A549 (cell line): Measurements from ENCODE around the gene MTARC1. TPM values are rescaled to one million over a fixed set of nuclear protein-coding genes. Genes with fewer than 3 reads are reported as not detected.

ENCODE experiments used
- ATAC-seq, 2 experiments: fragments of 200-7000 bp in 1 of 2; fragments of >200 bp in 1 of 2; cut with Nextera tagmentation in 1 of 2; cut with Tn5 transposase in 1 of 2; 3 replicates each; pipeline versions ENCODE4 v1.8.0 to v1.9.1; 2018 to 2020; ENCODE audit warnings: mild to moderate bottlenecking in 1 of 2, moderate library complexity in 1 of 2
- CTCF ChIA-PET: fragments of 300-600 bp; sonication (Branson Sonifier 250); formaldehyde crosslinking; extraction: SDS; loops from one replicate; lab custom pipeline; 2021; ENCODE audit warnings: antibody characterized with exemption, inconsistent platforms; lab: Yijun Ruan, JAX
- POLR2A ChIA-PET: fragments of 350-600 bp; formaldehyde crosslinking; extraction: SDS; loops from one replicate; lab custom pipeline; 2021; ENCODE audit warnings: antibody characterized with exemption, inconsistent platforms; lab: Yijun Ruan, JAX
- DNase-seq, 2 experiments: peaks; one replicate each; pipeline versions ENCODE4 v3.0.0 to v3.0.0-alpha.2; 2011 to 2016; ENCODE audit warnings: low read depth in 1 of 2, low spot score in 1 of 2
- FAIRE-seq: peaks from 2 replicates; lab custom pipeline; 2011; peaks lifted over from hg19 to GRCh38; lab: Jason Lieb, UNC
- H3K27ac ChIP-seq, 2 experiments: fragments of >200 bp; sonication (Bioruptor Twin); formaldehyde crosslinking; 3 replicates each; pipeline ENCODE4 v1.5.1; 2016 to 2017
- H3K4me1 ChIP-seq: fragments of >200 bp; sonication (Bioruptor Twin); formaldehyde crosslinking; 3 replicates; pipeline ENCODE4 v1.6.1; 2016
- H3K4me2 ChIP-seq: fragments of >200 bp; sonication (Bioruptor Twin); formaldehyde crosslinking; 3 replicates; pipeline ENCODE4 v1.6.1; 2016
- H3K4me3 ChIP-seq: fragments of >200 bp; sonication (Bioruptor Twin); formaldehyde crosslinking; 3 replicates; pipeline ENCODE4 v1.5.1; 2016
- H3K9me3 ChIP-seq: fragments of >200 bp; sonication (Bioruptor Twin); formaldehyde crosslinking; 3 replicates; pipeline ENCODE4 v1.6.1; 2016
- BHLHE40 ChIP-seq: IDR thresholded peaks from 2 replicates; pipeline ENCODE4 v1.6.1; 2012; ENCODE audit warnings: low read depth, low read length, inconsistent platforms
- CHD4 ChIP-seq: fragments of 200-600 bp; sonication (generic); IDR thresholded peaks from 2 replicates; pipeline ENCODE4 v1.6.1; 2016; ENCODE audit warnings: antibody characterized with exemption, mild to moderate bottlenecking, borderline replicate concordance
- FOSB ChIP-seq: fragments of 250-450 bp; sonication (Bioruptor Pico); IDR thresholded peaks from 2 replicates; pipeline ENCODE4 v1.5.0; 2020; ENCODE audit warnings: mild to moderate bottlenecking, moderate library complexity
- FOXS1 ChIP-seq: fragments of 250-450 bp; sonication (Bioruptor Pico); IDR thresholded peaks from 2 replicates; pipeline ENCODE4 v1.5.0; 2020; ENCODE audit warnings: mild to moderate bottlenecking, moderate library complexity
- KDM5A ChIP-seq: fragments of 200-600 bp; sonication (generic); IDR thresholded peaks from 2 replicates; pipeline ENCODE4 v1.6.1; 2016; ENCODE audit warnings: antibody characterized with exemption, mild to moderate bottlenecking
- MAZ ChIP-seq: fragments of 150-350 bp; IDR thresholded peaks from 2 replicates; pipeline ENCODE4 v1.6.1; 2014; ENCODE audit warnings: antibody characterized with exemption, low read depth, low read length, borderline replicate concordance
- NPAS2 ChIP-seq: fragments of 250-450 bp; sonication (Bioruptor Pico); IDR thresholded peaks from 2 replicates; pipeline ENCODE4 v1.8.0; 2022; ENCODE audit warnings: mild to moderate bottlenecking, moderate library complexity, borderline replicate concordance
- NR3C1 ChIP-seq: fragments of >200 bp; sonication (Bioruptor Twin); formaldehyde crosslinking; IDR thresholded peaks from 3 replicates; pipeline ENCODE4 v1.6.1; 2017
- PHF8 ChIP-seq: fragments of 200-600 bp; sonication (generic); IDR thresholded peaks from 2 replicates; pipeline ENCODE4 v1.6.1; 2016; ENCODE audit warnings: low read depth, mild to moderate bottlenecking, antibody characterized with exemption, moderate library complexity, borderline replicate concordance
- POLR2AphosphoS2 ChIP-seq: conservative IDR thresholded peaks from 2 replicates; pipeline ENCODE4 v1.6.1; 2012; ENCODE audit warnings: low read length, improper control_type of control experiment, inconsistent platforms
- RAD21 ChIP-seq, 2 experiments: fragments of >200 bp in 1 of 2; sonication (Bioruptor Twin) in 1 of 2; formaldehyde crosslinking in 1 of 2; IDR thresholded peaks in 1 of 2; conservative IDR thresholded peaks in 1 of 2; 2 replicates in 1 of 2; 3 replicates in 1 of 2; pipeline ENCODE4 v1.6.1; 2012 to 2018; ENCODE audit warnings: inconsistent platforms in 1 of 2
- RARB ChIP-seq: fragments of 250-450 bp; sonication (Bioruptor Pico); IDR thresholded peaks from 2 replicates; pipeline ENCODE4 v1.8.0; 2021; ENCODE audit warnings: mild to moderate bottlenecking, moderate library complexity
- REST ChIP-seq: fragments of 200-600 bp; sonication (generic); IDR thresholded peaks from 2 replicates; pipeline ENCODE4 v1.6.1; 2016; ENCODE audit warnings: antibody characterized with exemption, mild to moderate bottlenecking, moderate library complexity
- SREBF2 ChIP-seq: fragments of 450-650 bp; IDR thresholded peaks from 2 replicates; pipeline ENCODE4 v1.6.1; 2014; ENCODE audit warnings: mild to moderate bottlenecking, moderate library complexity
- TFCP2L1 ChIP-seq: fragments of 250-450 bp; sonication (Bioruptor Pico); IDR thresholded peaks from 2 replicates; pipeline ENCODE4 v1.5.0; 2021; ENCODE audit warnings: mild to moderate bottlenecking
- TP53 ChIP-seq: fragments of 250-450 bp; sonication (Bioruptor Pico); IDR thresholded peaks from 2 replicates; pipeline ENCODE4 v1.5.0; 2021; ENCODE audit warnings: mild to moderate bottlenecking, moderate library complexity
- WGBS: methylation state at CpG from one replicate; pipeline ENCODE4 v1.1.6; 2017; ENCODE audit errors: missing lambda C conversion rate; 5-methylcytosine and 5-hydroxymethylcytosine counted together
- polyA plus RNA-seq, 4 experiments: library from polyadenylated mRNA; depleted of rRNA in 3 of 4; stranded (reverse); fragments of >200 nt; fragmentation: RNase III in 1 of 4; extraction: RNeasy Plus Mini Kit Qiagen cat#74134 plus additional on column Dnase treatment in 1 of 4; gene quantifications; 2 replicates in 3 of 4; 3 replicates in 1 of 4; pipeline ENCODE4 v1.2.3, GENCODE V29; 2011 to 2017

Gene MTARC1
- polyA plus RNA-seq, 2 of the 4 experiments (the other 2 are of a cell fraction): 9.5 to 10.1 TPM

GRCh38 chr1:220807726-220808125, 21.0 kb downstream of the MTARC1 start:
- Histone ChIP-seq H3K4me1 (no peaks in the 10 kb centered on the region), H3K9me3 (no peaks in the 10 kb centered on the region), H3K4me2 (no peak overlapping the region), H3K27ac (no peak overlapping the region), H3K4me3 (no peak overlapping the region)
- WGBS: 79% methylated on average over 6 of the region's 6 CpGs
- FAIRE-seq (no peak), DNase-seq (no peak), ATAC-seq (no peak)
- ChIA-PET POLR2A (no interaction called here), CTCF (interaction anchor here (0.8 to 1.9 kb wide), 5 partner anchors 31 to 1647 kb away, joined by 3 to 7 read pairs (median 6); no protein-coding TSS in a partner anchor)
- TF ChIP-seq NR3C1: no peak
- TF ChIP-seq KDM5A: no peak

- H3K4me3 ChIP-seq: no peak overlapping the region
- POLR2A ChIA-PET: no interaction called here
- CTCF ChIA-PET: interaction anchor here (0.6 to 3.0 kb wide), 10 partner anchors 8 to 627 kb away, joined by 3 to 19 read pairs (median 5); no protein-coding TSS in a partner anchor
- DNase-seq: no peak
- H3K9me3 ChIP-seq: no peaks in the 10 kb centered on the region
- WGBS: 72% methylated on average over 11 of the region's 11 CpGs
- FAIRE-seq: no peak
- no peaks in the 10 kb centered on the region for H3K4me1 ChIP-seq
- no peak overlapping the region for H3K27ac ChIP-seq
- no peak overlapping the region for H3K4me2 ChIP-seq
- no peak for ATAC-seq
- TF ChIP-seq TP53 (CRISPR knock-in tag) (no peak), RAD21 (conservative IDR thresholded peaks at IDR 0.05 in 1 of 2, IDR thresholded peaks at IDR 0.05 in 1 of 2) (no peak), RARB (CRISPR knock-in tag) (no peak), PHF8 (no peak), SREBF2 (no peak), BHLHE40 (no peak), TFCP2L1 (no peak), REST (no peak), POLR2AphosphoS2 (no peak)
These were observed 21.9 kb downstream of the MTARC1 start for GRCh38 chr1:220808345-220809186.

GRCh38 chr1:220809187-220809550, 22.5 kb downstream of the MTARC1 start:
- WGBS: 82% methylated on average over 6 of the region's 6 CpGs
- CTCF ChIA-PET: interaction anchor here (0.6 to 3.0 kb wide), 12 partner anchors 8 to 1647 kb away, joined by 3 to 19 read pairs (median 5); no protein-coding TSS in a partner anchor
- FAIRE-seq (no peak), ATAC-seq (no peak), DNase-seq (no peak)
- TF ChIP-seq FOSB (CRISPR knock-in tag) (no peak), POLR2AphosphoS2 (no peak), NPAS2 (CRISPR knock-in tag) (no peak), FOXS1 (CRISPR knock-in tag) (no peak), MAZ (no peak), CHD4 (no peak)
- no peaks in the 10 kb centered on the region for H3K4me1 ChIP-seq
- H3K4me2 ChIP-seq: no peak overlapping the region
- POLR2A ChIA-PET: no interaction called here
- H3K4me3 ChIP-seq: no peak overlapping the region
- no peaks in the 10 kb centered on the region for H3K9me3 ChIP-seq
- no peak overlapping the region for H3K27ac ChIP-seq
